HG03457 (cell line): ENCODE results near the gene VSTM4.

Experiments
- ATAC-seq: cut with Tn5 transposase; IDR thresholded peaks from one replicate; pipeline ENCODE4 v1.9.1; 2021; ENCODE audit warnings: moderate number of reproducible peaks; ENCODE audit not compliant: unreplicated experiment

Gene VSTM4

GRCh38 chr10:49050366-49050765 lies 65.0 kb downstream of the VSTM4 start:
- ATAC-seq, result no peak

GRCh38 chr10:49049660-49050059 lies 65.7 kb downstream of the VSTM4 start:
- ATAC-seq, result no peak

- ATAC-seq, result no peak
These were observed 68.1 kb downstream of the VSTM4 start for GRCh38 chr10:49047128-49047639.

GRCh38 chr10:49044293-49045193 lies 70.8 kb downstream of the VSTM4 start:
- no peak for ATAC-seq

- no peak for ATAC-seq
These were observed 74.7 kb downstream of the VSTM4 start for GRCh38 chr10:49040601-49041000.

GRCh38 chr10:49039409-49039808 lies 75.9 kb downstream of the VSTM4 start:
- no peak for ATAC-seq

- no peak for ATAC-seq
These were observed 76.6 kb downstream of the VSTM4 start for GRCh38 chr10:49038711-49039110.

GRCh38 chr10:49037187-49037586 lies 78.1 kb downstream of the VSTM4 start:
- ATAC-seq, result no peak

- no peak for ATAC-seq
These were observed 78.7 kb downstream of the VSTM4 start for GRCh38 chr10:49036638-49037037.

GRCh38 chr10:49035920-49036319 lies 79.4 kb downstream of the VSTM4 start:
- no peak for ATAC-seq

GRCh38 chr10:49034925-49035324 lies 80.4 kb downstream of the VSTM4 start:
- ATAC-seq, result no peak

GRCh38 chr10:49033939-49034338 lies 81.4 kb downstream of the VSTM4 start:
- ATAC-seq, result no peak

GRCh38 chr10:49029666-49030065 lies 85.7 kb downstream of the VSTM4 start:
- no peak for ATAC-seq

GRCh38 chr10:49028639-49029038 lies 86.7 kb downstream of the VSTM4 start:
- ATAC-seq, result no peak

- no peak for ATAC-seq
These were observed 89.9 kb downstream of the VSTM4 start for GRCh38 chr10:49025347-49025983.

- no peak for ATAC-seq
These were observed 90.8 kb downstream of the VSTM4 start for GRCh38 chr10:49024484-49024883.

- no peak for ATAC-seq
These were observed 91.6 kb downstream of the VSTM4 start for GRCh38 chr10:49023752-49024151.

- no peak for ATAC-seq
These were observed 92.3 kb downstream of the VSTM4 start for GRCh38 chr10:49023071-49023470.

GRCh38 chr10:49021685-49022084 lies 93.6 kb downstream of the VSTM4 start:
- no peak for ATAC-seq

- no peak for ATAC-seq
These were observed 99.6 kb downstream of the VSTM4 start for GRCh38 chr10:49015700-49016099.

GRCh38 chr10:49012603-49013002 lies 102.7 kb downstream of the VSTM4 start:
- ATAC-seq, result no peak

GRCh38 chr10:49011756-49012155 lies 103.6 kb downstream of the VSTM4 start:
- ATAC-seq, result no peak
